NCI-H748 treated with DMSO at 0.1 percent for 48 hours (cell line): ENCODE data around the gene PLA2G2E.
"Not testable (repeated sequence)": the region's sequence is repeated elsewhere in the genome, so short reads cannot be mapped to it uniquely, and the experiment has no call there.

Experiments used
- DNase-seq: peaks from one replicate; lab custom pipeline; 2025; lab: John Stamatoyannopoulos, UW

PLA2G2E gene

GRCh38 chr1:19882111-19883071, 41.0 kb downstream of the PLA2G2E start, which contains the start of gene OTUD3:
Gene OTUD3, plus strand, starts transcription at chr1:19882395. Its CDS starts 119 bp downstream, at chr1:19882514.
- peak; percentile 84 for DNase-seq

GRCh38 chr1:19880841-19881240, 42.6 kb downstream of the PLA2G2E start:
- DNase-seq: not testable (repeated sequence)

GRCh38 chr1:19879661-19880060, 43.8 kb downstream of the PLA2G2E start:
- no peak for DNase-seq

- no peak for DNase-seq
These were observed 44.2 kb downstream of the PLA2G2E start for GRCh38 chr1:19879227-19879626.

- no peak for DNase-seq
These were observed 44.8 kb downstream of the PLA2G2E start for GRCh38 chr1:19878637-19878985.

- no peak for DNase-seq
These were observed 45.4 kb downstream of the PLA2G2E start for GRCh38 chr1:19877821-19878636.

GRCh38 chr1:19877181-19877750, 46.2 kb downstream of the PLA2G2E start:
- no peak for DNase-seq

- DNase-seq: peak; percentile 88
These were observed 51.2 kb downstream of the PLA2G2E start for GRCh38 chr1:19872190-19872589.
